Activated CD8-positive, alpha-beta T cell treated with anti-CD3 and anti-CD28 coated beads for 36 hours (primary cell): Measurements from ENCODE around the gene LSP1. TPM values are rescaled to one million over a fixed set of nuclear protein-coding genes. Genes with fewer than 3 reads are reported as not detected.

Experiments
- ATAC-seq: fragments of 200-7000 bp; cut with Tn5 transposase; one replicate; pipeline ENCODE4 v1.10.0; 2021; ENCODE audit warnings: mild to moderate bottlenecking, moderate library complexity
- CTCF ChIA-PET: fragments of 350-600 bp; sonication (Branson Sonifier 250); formaldehyde crosslinking; loops from one replicate; lab custom pipeline; 2021; ENCODE audit warnings: antibody characterized with exemption; lab: Charles Lee
- POLR2A ChIA-PET: fragments of 350-600 bp; sonication (Branson Sonifier 250); formaldehyde crosslinking; loops from one replicate; lab custom pipeline; 2021; ENCODE audit warnings: antibody characterized with exemption; lab: Charles Lee
- DNase-seq: peaks from one replicate; pipeline ENCODE4 v3.0.0-alpha.2; 2020
- H3K27ac Mint-ChIP-seq: one replicate; pipeline ENCODE4 v1.8.0; 2021; ENCODE audit warnings: mild to moderate bottlenecking, mixed read lengths
- H3K27me3 Mint-ChIP-seq: one replicate; pipeline ENCODE4 v1.8.0; 2021; ENCODE audit warnings: mixed read lengths
- H3K36me3 Mint-ChIP-seq: one replicate; pipeline ENCODE4 v1.8.0; 2021; ENCODE audit warnings: low read depth, mixed read lengths
- H3K4me1 Mint-ChIP-seq: one replicate; pipeline ENCODE4 v1.8.0; 2021; ENCODE audit warnings: low read depth, mixed read lengths
- H3K4me3 Mint-ChIP-seq: one replicate; pipeline ENCODE4 v1.8.0; 2021; ENCODE audit warnings: mild to moderate bottlenecking, moderate library complexity, mixed read lengths
- H3K9me3 Mint-ChIP-seq: one replicate; pipeline ENCODE4 v1.8.0; 2021; ENCODE audit warnings: mixed read lengths
- intact Hi-C: fragments of 100-400 bp; cut with micrococcal nuclease; formaldehyde crosslinking; loops from one replicate; pipeline ENCODE4 v1.10.0; 2022
- total RNA-seq, 2 experiments: library from RNA; stranded (reverse); gene quantifications; one replicate each; pipeline ENCODE4 v1.2.3, GENCODE V29; 2021
- TF ChIP-seq, protein P1 (sequence below): fragments of 200-600 bp; IDR thresholded peaks from one replicate; pipeline ENCODE4 v1.8.0; 2022; ENCODE audit warnings: antibody characterized with exemption, mild to moderate bottlenecking

The LSP1 gene
- total RNA-seq, 2 experiments from 2014 or later: 247 to 251 TPM

DNA sequence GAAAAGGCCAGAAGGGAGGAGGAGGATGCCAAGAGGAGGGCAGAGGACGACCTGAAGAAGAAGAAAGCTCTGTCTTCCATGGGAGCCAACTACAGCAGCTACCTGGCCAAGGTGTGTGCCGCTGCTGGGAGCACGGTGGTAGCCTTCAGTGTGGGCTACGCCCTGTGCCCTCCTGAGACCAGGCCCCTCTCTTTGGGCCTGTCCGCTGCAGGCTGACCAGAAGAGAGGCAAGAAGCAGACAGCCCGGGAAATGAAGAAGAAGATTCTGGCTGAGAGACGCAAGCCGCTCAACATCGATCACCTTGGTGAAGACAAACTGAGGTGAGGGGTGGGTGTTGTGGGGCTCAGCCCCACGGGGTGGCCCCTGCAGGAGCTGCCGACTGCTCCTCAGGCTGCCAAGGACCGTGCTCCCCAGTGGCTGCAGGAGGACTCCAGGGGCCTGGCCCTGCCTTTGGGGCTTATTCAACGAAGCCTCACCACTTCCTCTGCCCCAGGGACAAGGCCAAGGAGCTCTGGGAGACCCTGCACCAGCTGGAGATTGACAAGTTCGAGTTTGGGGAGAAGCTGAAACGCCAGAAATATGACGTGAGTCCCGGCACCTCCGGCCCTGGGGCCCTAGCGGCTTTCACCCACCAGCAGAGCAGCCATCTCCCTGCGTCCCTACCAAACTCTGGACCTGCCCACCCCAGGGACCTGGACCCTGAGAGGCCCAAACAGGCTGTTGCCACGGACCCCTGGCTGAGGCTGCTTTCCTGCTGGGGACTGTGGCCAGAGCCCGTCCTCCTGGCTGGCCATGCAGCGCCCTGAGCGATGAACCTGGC, 81.7 kb downstream of the LSP1 start:
- H3K4me1 Mint-ChIP-seq: peaks cover 7% of the 10 kb centered on the region
- TF ChIP-seq, protein P1, sequence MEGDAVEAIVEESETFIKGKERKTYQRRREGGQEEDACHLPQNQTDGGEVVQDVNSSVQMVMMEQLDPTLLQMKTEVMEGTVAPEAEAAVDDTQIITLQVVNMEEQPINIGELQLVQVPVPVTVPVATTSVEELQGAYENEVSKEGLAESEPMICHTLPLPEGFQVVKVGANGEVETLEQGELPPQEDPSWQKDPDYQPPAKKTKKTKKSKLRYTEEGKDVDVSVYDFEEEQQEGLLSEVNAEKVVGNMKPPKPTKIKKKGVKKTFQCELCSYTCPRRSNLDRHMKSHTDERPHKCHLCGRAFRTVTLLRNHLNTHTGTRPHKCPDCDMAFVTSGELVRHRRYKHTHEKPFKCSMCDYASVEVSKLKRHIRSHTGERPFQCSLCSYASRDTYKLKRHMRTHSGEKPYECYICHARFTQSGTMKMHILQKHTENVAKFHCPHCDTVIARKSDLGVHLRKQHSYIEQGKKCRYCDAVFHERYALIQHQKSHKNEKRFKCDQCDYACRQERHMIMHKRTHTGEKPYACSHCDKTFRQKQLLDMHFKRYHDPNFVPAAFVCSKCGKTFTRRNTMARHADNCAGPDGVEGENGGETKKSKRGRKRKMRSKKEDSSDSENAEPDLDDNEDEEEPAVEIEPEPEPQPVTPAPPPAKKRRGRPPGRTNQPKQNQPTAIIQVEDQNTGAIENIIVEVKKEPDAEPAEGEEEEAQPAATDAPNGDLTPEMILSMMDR: no peak
- no peak for DNase-seq
- no peak overlapping the region for H3K4me3 Mint-ChIP-seq
- CTCF ChIA-PET: interaction anchor here (0.8 to 1.6 kb wide), 3 partner anchors 58 to 282 kb away, joined by 3 to 6 read pairs (median 4); no protein-coding TSS in a partner anchor
- ATAC-seq: no peak
- H3K9me3 Mint-ChIP-seq: no peaks in the 10 kb centered on the region
- H3K27me3 Mint-ChIP-seq: no peaks in the 10 kb centered on the region
- intact Hi-C loops: loop anchor here (5.0 kb wide), 1 partner anchor 37 kb away; no protein-coding TSS in a partner anchor
- H3K36me3 Mint-ChIP-seq: no peaks in the 10 kb centered on the region
- H3K27ac Mint-ChIP-seq: no peak overlapping the region
- POLR2A ChIA-PET: interaction anchor here (1.3 kb wide), 1 partner anchor 84 kb away, joined by 3 read pairs; no protein-coding TSS in a partner anchor

DNA sequence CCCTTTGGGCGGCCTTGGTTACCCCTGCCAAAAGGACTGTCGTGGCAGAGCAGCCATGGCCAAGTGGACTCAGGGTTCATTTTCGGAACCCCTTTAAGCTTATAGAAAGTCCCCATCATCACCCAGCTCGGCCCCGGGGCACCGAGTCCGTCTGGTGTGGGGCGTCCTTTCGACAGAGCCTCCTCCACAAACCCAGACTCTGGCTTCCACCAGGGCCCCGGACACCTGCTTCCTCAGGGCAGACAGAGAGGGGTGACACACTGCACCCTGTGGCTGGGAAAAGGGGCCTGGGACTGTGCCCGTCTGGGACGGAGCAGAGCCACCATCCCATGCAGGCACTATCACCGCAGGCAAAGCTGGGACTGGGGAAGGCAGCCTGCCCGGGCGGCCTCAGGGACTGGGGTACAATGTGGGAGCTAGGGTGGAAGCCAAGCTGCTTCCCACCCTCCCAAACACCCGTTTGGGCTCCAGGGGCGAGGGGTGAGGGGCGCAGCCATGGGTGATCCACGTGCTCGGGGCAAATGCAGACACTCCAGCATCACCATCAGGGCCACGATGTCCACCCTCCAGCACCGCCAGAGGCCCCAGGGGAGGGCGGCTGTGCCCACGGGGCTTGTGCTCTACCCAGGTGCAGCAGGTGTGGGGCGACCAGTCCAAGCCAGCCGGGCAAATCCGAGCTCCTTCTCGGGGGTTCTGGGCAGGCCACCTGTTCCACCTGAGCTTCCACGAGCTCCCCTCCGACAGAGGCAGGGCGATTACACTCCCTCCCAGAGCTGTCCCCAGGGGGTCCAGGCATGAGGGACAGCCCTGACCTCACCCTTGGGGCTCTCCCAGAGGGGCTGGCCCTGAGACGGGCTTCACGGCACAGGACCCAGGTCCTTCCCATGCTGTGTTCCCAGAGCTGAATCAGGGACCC, 82.5 kb downstream of the LSP1 start:
- POLR2A ChIA-PET: interaction anchor here (0.5 to 1.3 kb wide), 2 partner anchors 85 to 324 kb away, joined by 3 read pairs; no protein-coding TSS in a partner anchor
- H3K4me3 Mint-ChIP-seq: no peak overlapping the region
- no peak overlapping the region for H3K27ac Mint-ChIP-seq
- intact Hi-C loops: loop anchor here (2.0 to 5.0 kb wide), 2 partner anchors 21 to 38 kb away; no protein-coding TSS in a partner anchor
- CTCF ChIA-PET: interaction anchor here (1.6 to 1.7 kb wide), 2 partner anchors 53 to 283 kb away, joined by 4 to 5 read pairs; no protein-coding TSS in a partner anchor
- TF ChIP-seq, protein P1: no peak
- no peak for DNase-seq
- no peaks in the 10 kb centered on the region for H3K27me3 Mint-ChIP-seq
- H3K9me3 Mint-ChIP-seq: no peaks in the 10 kb centered on the region
- peaks cover 12% of the 10 kb centered on the region for H3K4me1 Mint-ChIP-seq
- ATAC-seq: no peak
- no peaks in the 10 kb centered on the region for H3K36me3 Mint-ChIP-seq

DNA sequence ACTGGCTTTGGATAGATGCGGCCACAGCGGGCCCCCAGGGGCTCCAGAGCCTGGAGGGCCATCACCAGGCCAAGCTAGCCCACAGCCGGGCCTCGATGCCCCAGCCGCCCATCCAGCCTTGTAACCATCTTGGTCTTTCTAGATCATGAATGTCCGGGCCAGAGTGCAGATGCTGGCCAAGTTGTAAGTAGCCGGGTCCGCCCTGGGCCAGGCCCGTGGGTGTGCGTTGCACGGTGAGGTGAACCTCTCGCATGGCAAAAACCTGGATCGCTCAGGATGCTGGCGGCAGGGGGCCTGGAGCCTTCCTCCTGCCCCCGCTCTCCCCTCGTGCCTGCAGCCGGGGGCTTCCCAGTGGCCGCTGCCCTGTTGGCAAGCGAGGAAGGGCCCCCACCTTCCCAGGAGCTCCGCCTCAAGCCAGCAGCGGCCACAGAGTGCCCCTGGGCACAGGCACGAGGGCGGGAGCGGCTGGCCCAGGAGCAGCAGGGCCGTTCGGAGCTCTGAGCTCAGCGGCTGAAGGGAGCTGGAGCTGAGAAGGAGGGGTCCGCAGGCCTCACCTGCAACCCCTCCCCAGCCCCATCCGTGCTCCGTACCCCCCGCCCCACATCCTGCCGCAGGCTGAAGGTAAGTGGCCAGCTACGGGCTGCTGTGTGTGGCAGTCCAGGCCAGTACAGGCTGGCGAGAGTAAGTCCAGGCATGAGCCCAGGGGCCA, 83.3 kb downstream of the LSP1 start:
- no peak for DNase-seq

More for the DNA sequence above, 83.3 kb downstream of the LSP1 start:
- no peak for ATAC-seq
- ChIA-PET POLR2A (interaction anchor here (0.5 kb wide), 1 partner anchor 323 kb away, joined by 3 read pairs; no protein-coding TSS in a partner anchor), CTCF (interaction anchor here (1.6 to 1.7 kb wide), 2 partner anchors 54 to 284 kb away, joined by 4 to 5 read pairs; no protein-coding TSS in a partner anchor)
- H3K4me3 Mint-ChIP-seq: no peak overlapping the region
- TF ChIP-seq, protein P1: no peak
- H3K27me3 Mint-ChIP-seq: no peaks in the 10 kb centered on the region
- H3K4me1 Mint-ChIP-seq: peaks cover 12% of the 10 kb centered on the region
- H3K27ac Mint-ChIP-seq: no peak overlapping the region
- no peaks in the 10 kb centered on the region for H3K9me3 Mint-ChIP-seq
- H3K36me3 Mint-ChIP-seq: no peaks in the 10 kb centered on the region
- intact Hi-C loops: loop anchor here (2.0 to 5.0 kb wide), 2 partner anchors 21 to 39 kb away; no protein-coding TSS in a partner anchor
